H4 (cell line): ENCODE data around the gene DISP3. TPM values are rescaled to one million over a fixed set of nuclear protein-coding genes. Genes with fewer than 3 reads are reported as not detected.

ENCODE experiments used
- DNase-seq: peaks from one replicate; pipeline ENCODE4 v3.0.0-alpha.2; 2015; ENCODE audit warnings: low spot score
- total RNA-seq: library from RNA; depleted of rRNA; stranded (reverse); fragments of >200 nt; shearing (Covaris generic); gene quantifications from 2 replicates; pipeline ENCODE4 v1.2.3, GENCODE V29; 2014

The DISP3 gene
- total RNA-seq, 1 experiment from 2014 or later = 0.27 TPM

GRCh38 chr1:11543796-11544195 lies 64.8 kb downstream of the DISP3 start:
- DNase-seq = no peak

- DNase-seq = no peak
Measured at GRCh38 chr1:11546456-11546855, 67.5 kb downstream of the DISP3 start.

GRCh38 chr1:11550664-11551283 lies 71.8 kb downstream of the DISP3 start:
- DNase-seq = peak; percentile 63

- DNase-seq = no peak
Measured at GRCh38 chr1:11558276-11558675, 79.3 kb downstream of the DISP3 start.

- DNase-seq = no peak
Measured at GRCh38 chr1:11558871-11559590, 80.1 kb downstream of the DISP3 start.

- no peak for DNase-seq
Measured at GRCh38 chr1:11559591-11559970, 80.6 kb downstream of the DISP3 start.

- no peak for DNase-seq
Measured at GRCh38 chr1:11560061-11560460, 81.1 kb downstream of the DISP3 start.

GRCh38 chr1:11561740-11562139 lies 82.8 kb downstream of the DISP3 start:
- no peak for DNase-seq

- DNase-seq = no peak
Measured at GRCh38 chr1:11562664-11563063, 83.7 kb downstream of the DISP3 start.

GRCh38 chr1:11563560-11564069 lies 84.7 kb downstream of the DISP3 start:
- peak; percentile 16 for DNase-seq

GRCh38 chr1:11564237-11564636 lies 85.3 kb downstream of the DISP3 start:
- DNase-seq = no peak

GRCh38 chr1:11566042-11566850 lies 87.3 kb downstream of the DISP3 start:
- no peak for DNase-seq

GRCh38 chr1:11567244-11568065 lies 88.5 kb downstream of the DISP3 start:
- DNase-seq = no peak

- peak; percentile 53 for DNase-seq
Measured at GRCh38 chr1:11568687-11569086, 89.7 kb downstream of the DISP3 start.

- no peak for DNase-seq
Measured at GRCh38 chr1:11569551-11569950, 90.6 kb downstream of the DISP3 start.

- DNase-seq = no peak
Measured at GRCh38 chr1:11569954-11570353, 91.0 kb downstream of the DISP3 start.

GRCh38 chr1:11570821-11571380 lies 91.9 kb downstream of the DISP3 start:
- DNase-seq = no peak

- no peak for DNase-seq
Measured at GRCh38 chr1:11571906-11572616, 93.1 kb downstream of the DISP3 start.

GRCh38 chr1:11573116-11573692 lies 94.2 kb downstream of the DISP3 start:
- DNase-seq = no peak

GRCh38 chr1:11575553-11575952 lies 96.6 kb downstream of the DISP3 start:
- no peak for DNase-seq
